Astrocyte (in vitro differentiated cells and primary cell): ENCODE data around the gene SYT5.

Experiments used
- CTCF ChIP-seq: IDR thresholded peaks from 2 replicates; pipeline ENCODE4 v1.5.1; 2011; ENCODE audit warnings: low read depth, mild to moderate bottlenecking, inconsistent platforms, low read length, moderate library complexity; ENCODE audit not compliant: insufficient read depth
- EZH2 ChIP-seq: IDR thresholded peaks from 2 replicates; pipeline ENCODE4 v1.6.1; 2012; ENCODE audit warnings: mild to moderate bottlenecking, low read length, inconsistent platforms; ENCODE audit not compliant: insufficient read depth

GRCh38 chr19:55161571-55162322 is 18.3 kb downstream of the SYT5 start:
- no peak for TF ChIP-seq CTCF
- TF ChIP-seq EZH2 = peak; percentile 38
